ENCODE measurements around the gene AOC1. TPM values are rescaled to one million over a fixed set of nuclear protein-coding genes. Genes with fewer than 3 reads are reported as not detected.

The AOC1 gene
- polyA plus RNA-seq, 1 donor from 2014 or later, result not detected

DNA sequence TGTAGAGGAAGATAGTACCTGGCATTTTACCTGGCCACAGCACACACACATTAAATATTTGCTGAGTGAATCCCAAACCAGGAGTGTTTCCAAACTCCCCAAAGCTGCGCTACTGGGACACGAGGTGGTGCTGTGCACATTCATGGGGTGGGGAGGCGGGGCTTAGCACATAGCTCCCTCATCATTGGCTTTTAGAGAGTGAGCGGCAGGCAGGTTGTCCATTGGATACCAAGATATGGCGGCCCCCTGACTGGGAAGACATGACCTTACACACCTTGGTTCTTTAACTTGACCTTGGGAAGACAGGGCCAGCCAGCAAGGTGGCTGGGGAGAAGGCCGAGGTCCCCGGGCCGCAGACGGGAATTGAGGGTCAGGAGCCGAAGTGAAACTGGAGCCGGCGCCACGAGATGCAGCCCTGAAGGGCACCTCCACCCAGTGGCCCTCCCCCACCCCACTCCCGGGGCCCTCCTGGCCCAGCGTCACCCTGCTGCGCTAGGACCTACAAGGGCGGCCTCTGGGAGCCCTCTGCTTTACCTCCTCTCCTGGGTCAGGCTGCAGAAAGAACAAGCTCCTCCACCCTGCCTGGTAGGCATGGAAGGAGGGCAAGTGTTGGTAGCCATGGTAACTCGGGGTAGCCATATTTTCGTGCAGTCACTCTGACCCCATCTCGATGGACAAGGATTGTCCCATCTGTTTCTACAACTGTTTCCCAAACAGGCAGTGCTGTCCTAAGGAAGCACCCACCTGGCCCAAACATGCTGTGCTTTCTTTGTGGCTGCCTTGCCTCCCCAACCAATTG lies 27.7 kb upstream of the AOC1 start:
- TF ChIP-seq POLR2AphosphoS5 (IDR thresholded peaks at IDR 0.05), result no peak
- no peak for TF ChIP-seq RAD21 (conservative IDR thresholded peaks at IDR 0.05)
- no peak for TF ChIP-seq REST (IDR thresholded peaks at IDR 0.05; ENCODE audit: borderline replicate concordance)
- no peak for TF ChIP-seq EZH2 (IDR thresholded peaks at IDR 0.05; ENCODE audit: borderline replicate concordance, insufficient read depth, low read length, poor library complexity, severe bottlenecking)
- TF ChIP-seq CTCF (IDR thresholded peaks at IDR 0.05; ENCODE audit: poor library complexity, severe bottlenecking), result no peak
- TF ChIP-seq TAF1 (IDR thresholded peaks at IDR 0.05; ENCODE audit: low read depth), result no peak
- H3K4me2 ChIP-seq (ENCODE audit: low read length), result no peak overlapping the region
- H3K9ac ChIP-seq (ENCODE audit: low read length), result no peak overlapping the region
- H3K36me3 ChIP-seq (ENCODE audit: insufficient read depth, low read length), result no peaks in the 10 kb centered on the region
- H3K27ac ChIP-seq (ENCODE audit: low read length), result no peak overlapping the region
- no peaks in the 10 kb centered on the region for H3K27me3 ChIP-seq (ENCODE audit: insufficient read depth, low read depth, low read length)
- no peaks in the 10 kb centered on the region for H3F3A ChIP-seq (ENCODE audit: insufficient read depth, low read length, poor library complexity, severe bottlenecking)
- H3K4me3 ChIP-seq (ENCODE audit: low read length), result no peak overlapping the region
- H2AFZ ChIP-seq (ENCODE audit: low read depth, low read length), result no peak overlapping the region
- no peaks in the 10 kb centered on the region for H3K9me2 ChIP-seq (ENCODE audit: insufficient read depth, low read length)
- H4K20me1 ChIP-seq (ENCODE audit: insufficient read depth), result no peaks in the 10 kb centered on the region
- no peaks in the 10 kb centered on the region for H3K79me2 ChIP-seq (replicated peaks; ENCODE audit: insufficient read depth, low read length)
- H3K9me3 ChIP-seq (ENCODE audit: low read length), result no peaks in the 10 kb centered on the region

- Histone ChIP-seq H2AFZ (ENCODE audit: low read depth, low read length) (no peak overlapping the region), H3K9ac (ENCODE audit: low read length) (no peak overlapping the region), H3F3A (ENCODE audit: insufficient read depth, low read length, poor library complexity, severe bottlenecking) (no peaks in the 10 kb centered on the region), H3K27ac (ENCODE audit: low read length) (no peak overlapping the region), H3K4me2 (ENCODE audit: low read length) (no peak overlapping the region), H3K79me2 (replicated peaks; ENCODE audit: insufficient read depth, low read length) (no peaks in the 10 kb centered on the region), H3K27me3 (ENCODE audit: insufficient read depth, low read depth, low read length) (no peaks in the 10 kb centered on the region), H3K36me3 (ENCODE audit: insufficient read depth, low read length) (no peaks in the 10 kb centered on the region), H3K9me2 (ENCODE audit: insufficient read depth, low read length) (no peaks in the 10 kb centered on the region), H3K4me3 (ENCODE audit: low read length) (no peak overlapping the region), H3K9me3 (ENCODE audit: low read length) (no peaks in the 10 kb centered on the region), H4K20me1 (ENCODE audit: insufficient read depth) (no peaks in the 10 kb centered on the region)
- TF ChIP-seq POLR2AphosphoS5 (IDR thresholded peaks at IDR 0.05) (no peak), RAD21 (conservative IDR thresholded peaks at IDR 0.05) (no peak), EZH2 (IDR thresholded peaks at IDR 0.05; ENCODE audit: borderline replicate concordance, insufficient read depth, low read length, poor library complexity, severe bottlenecking) (no peak), REST (IDR thresholded peaks at IDR 0.05; ENCODE audit: borderline replicate concordance) (no peak), MXI1 (conservative IDR thresholded peaks at IDR 0.05; ENCODE audit: poor library complexity, severe bottlenecking) (no peak), CTCF (IDR thresholded peaks at IDR 0.05; ENCODE audit: poor library complexity, severe bottlenecking) (no peak), TAF1 (IDR thresholded peaks at IDR 0.05; ENCODE audit: low read depth) (no peak), SMC3 (conservative IDR thresholded peaks at IDR 0.05; ENCODE audit: poor library complexity) (no peak)
These were observed 26.1 kb upstream of the AOC1 start for GRCh38 chr7:150826061-150826849.
